Mucosa of descending colon (tissue), 3 donors: ENCODE measurements around the gene ZNF217. TPM values are rescaled to one million over a fixed set of nuclear protein-coding genes. Genes with fewer than 3 reads are reported as not detected.

Experiments used
- ATAC-seq: fragments of 200-7000 bp; cut with Tn5 transposase; one replicate; pipeline ENCODE4 v1.9.1; 2020; ENCODE audit warnings: mild to moderate bottlenecking, moderate library complexity
- DNase-seq, 3 donors: peaks; one replicate each; pipeline ENCODE4 v3.0.0-alpha.2; 2020
- H3K36me3 ChIP-seq: fragments of 200-600 bp; one replicate; pipeline ENCODE4 v1.8.0; 2021; ENCODE audit warnings: low read depth, mild to moderate bottlenecking
- H3K4me1 ChIP-seq: fragments of 200-600 bp; one replicate; pipeline ENCODE4 v1.8.0; 2021; ENCODE audit warnings: low read depth, mild to moderate bottlenecking
- H3K4me3 ChIP-seq: fragments of 200-600 bp; one replicate; pipeline ENCODE4 v1.8.0; 2021; ENCODE audit warnings: mild to moderate bottlenecking
- H3K9me3 ChIP-seq: fragments of 200-600 bp; one replicate; pipeline ENCODE4 v1.8.0; 2021; ENCODE audit warnings: mild to moderate bottlenecking
- intact Hi-C, 2 donors: fragments of 100-400 bp; cut with DNase I in 1 of 2; cut with micrococcal nuclease in 1 of 2; formaldehyde crosslinking; loops; one replicate each; pipeline versions ENCODE4 v1.11.0 to v1.11.1; 2022; cut with DNase I, micrococcal nuclease
- total RNA-seq, 3 donors: library from RNA; stranded (reverse); fragmentation: NEBNext Ultra II Directional in 2 of 3; extraction: Animal tissue kit (Norgen Biotek cat#: 25700) in 2 of 3; gene quantifications; one replicate each; pipeline versions ENCODE4 v1.2.1 to v1.2.4, GENCODE V29; 2021 to 2023
- TF ChIP-seq, protein P1 (sequence below): fragments of 200-600 bp; IDR thresholded peaks from one replicate; pipeline ENCODE4 v1.8.0; 2022; ENCODE audit warnings: antibody characterized with exemption, mild to moderate bottlenecking
- donor health status: DM: no; HTN: no; CAD: no; lungs with moderate emphysema.
- donor health status: DM: no; HTN: no; CAD: no.
- donor health status: DM: no; HTN: yes; CAD: no.

Gene ZNF217
- total RNA-seq, 3 donors from 2014 or later, result 38.9 to 79.8 (median 78.2) TPM

DNA sequence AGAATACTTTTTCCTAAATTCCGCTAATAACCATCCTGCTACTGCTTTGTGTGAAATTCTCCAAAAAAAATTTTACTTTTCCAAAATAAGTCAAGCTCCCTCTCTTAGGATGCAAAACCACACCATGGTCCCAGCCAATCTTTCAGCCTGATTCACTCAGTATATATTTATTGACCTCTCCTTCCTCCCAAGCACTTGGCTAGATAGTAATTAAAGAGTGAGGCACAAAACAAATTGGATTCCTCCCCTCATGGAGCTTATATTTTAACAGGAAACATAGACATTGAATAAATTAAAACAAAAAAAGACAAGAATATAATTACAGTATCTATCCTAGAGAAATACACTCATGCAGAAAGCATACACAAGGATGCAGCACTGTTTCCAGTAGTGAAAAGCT is 9.0 kb upstream of the ZNF217 start:
- intact Hi-C loops, result no loop called here
- no peaks in the 10 kb centered on the region for H3K4me1 ChIP-seq
- no peaks in the 10 kb centered on the region for H3K9me3 ChIP-seq
- TF ChIP-seq, protein P1, sequence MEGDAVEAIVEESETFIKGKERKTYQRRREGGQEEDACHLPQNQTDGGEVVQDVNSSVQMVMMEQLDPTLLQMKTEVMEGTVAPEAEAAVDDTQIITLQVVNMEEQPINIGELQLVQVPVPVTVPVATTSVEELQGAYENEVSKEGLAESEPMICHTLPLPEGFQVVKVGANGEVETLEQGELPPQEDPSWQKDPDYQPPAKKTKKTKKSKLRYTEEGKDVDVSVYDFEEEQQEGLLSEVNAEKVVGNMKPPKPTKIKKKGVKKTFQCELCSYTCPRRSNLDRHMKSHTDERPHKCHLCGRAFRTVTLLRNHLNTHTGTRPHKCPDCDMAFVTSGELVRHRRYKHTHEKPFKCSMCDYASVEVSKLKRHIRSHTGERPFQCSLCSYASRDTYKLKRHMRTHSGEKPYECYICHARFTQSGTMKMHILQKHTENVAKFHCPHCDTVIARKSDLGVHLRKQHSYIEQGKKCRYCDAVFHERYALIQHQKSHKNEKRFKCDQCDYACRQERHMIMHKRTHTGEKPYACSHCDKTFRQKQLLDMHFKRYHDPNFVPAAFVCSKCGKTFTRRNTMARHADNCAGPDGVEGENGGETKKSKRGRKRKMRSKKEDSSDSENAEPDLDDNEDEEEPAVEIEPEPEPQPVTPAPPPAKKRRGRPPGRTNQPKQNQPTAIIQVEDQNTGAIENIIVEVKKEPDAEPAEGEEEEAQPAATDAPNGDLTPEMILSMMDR, result no peak
- no peaks in the 10 kb centered on the region for H3K36me3 ChIP-seq
- DNase-seq (no peak), ATAC-seq (no peak)
- no peak overlapping the region for H3K4me3 ChIP-seq

DNA sequence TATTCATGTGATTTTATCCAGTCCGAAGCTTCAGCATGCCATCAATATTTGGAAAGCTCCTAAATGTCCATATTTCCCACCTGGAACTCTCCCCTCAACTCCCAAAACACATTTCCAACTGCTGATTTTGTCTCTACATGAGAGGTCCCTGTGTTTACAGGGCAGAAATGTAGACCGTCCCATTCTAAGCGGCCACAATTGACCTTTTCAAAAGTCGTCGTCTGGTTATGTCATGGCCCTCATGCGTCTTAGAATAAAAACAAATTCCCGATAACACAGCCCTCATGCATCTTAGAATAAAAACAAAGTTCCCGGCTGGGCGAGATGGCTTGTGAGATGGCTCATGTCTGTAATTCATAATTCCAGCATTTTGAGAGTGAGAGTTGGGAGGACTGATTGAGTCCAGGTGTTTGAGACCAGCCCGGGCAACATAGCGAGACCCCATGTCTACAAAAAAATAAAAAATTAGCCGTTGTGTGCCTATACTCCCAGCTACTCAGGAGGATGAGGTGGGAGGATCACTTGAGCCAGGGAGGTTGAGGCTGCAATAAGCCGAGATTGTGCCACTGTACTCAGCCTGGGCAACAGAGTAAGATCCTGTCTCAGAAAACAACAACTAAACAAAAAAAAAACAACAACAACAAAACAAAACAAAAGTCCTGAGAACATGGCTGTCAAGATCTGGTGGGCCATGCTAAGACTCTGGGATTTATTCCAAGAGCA is 6.4 kb upstream of the ZNF217 start:
- DNase-seq (peak in 1 of 3 donors; percentile 1), ATAC-seq (no peak)
- TF ChIP-seq, protein P1, result no peak
- Histone ChIP-seq H3K4me1 (no peaks in the 10 kb centered on the region), H3K9me3 (no peaks in the 10 kb centered on the region), H3K36me3 (no peaks in the 10 kb centered on the region), H3K4me3 (no peak overlapping the region)
- intact Hi-C loops, result no loop called here

GRCh38 chr20:53599378-53599777 is 5.7 kb upstream of the ZNF217 start:
- TF ChIP-seq, protein P1, result no peak
- DNase-seq, result peak in 1 of 3 donors; percentile 14
- H3K9me3 ChIP-seq, result no peaks in the 10 kb centered on the region
- ATAC-seq, result no peak
- H3K4me1 ChIP-seq, result no peaks in the 10 kb centered on the region
- H3K36me3 ChIP-seq, result no peaks in the 10 kb centered on the region
- no peak overlapping the region for H3K4me3 ChIP-seq
- intact Hi-C loops, result no loop called here

DNA sequence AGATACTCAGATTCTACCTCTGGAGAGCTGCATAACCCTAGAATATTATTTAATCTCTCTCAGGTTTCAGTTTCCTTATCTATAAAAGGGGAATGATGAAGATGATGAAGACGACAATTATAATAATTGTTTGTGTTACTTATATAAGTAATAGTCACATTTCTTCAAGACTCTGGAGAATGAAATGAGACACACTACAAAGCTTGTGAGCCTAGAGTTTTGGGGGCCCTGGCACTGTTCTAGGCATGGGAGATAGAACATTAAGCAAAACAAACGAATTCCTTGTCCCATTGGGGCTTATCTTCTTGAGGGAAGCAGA is 5.4 kb upstream of the ZNF217 start:
- DNase-seq, result no peak
- intact Hi-C loops, result no loop called here
- Histone ChIP-seq H3K4me3 (no peak overlapping the region), H3K4me1 (no peaks in the 10 kb centered on the region), H3K9me3 (no peaks in the 10 kb centered on the region), H3K36me3 (no peaks in the 10 kb centered on the region)
- TF ChIP-seq, protein P1, result no peak
- ATAC-seq, result no peak

DNA sequence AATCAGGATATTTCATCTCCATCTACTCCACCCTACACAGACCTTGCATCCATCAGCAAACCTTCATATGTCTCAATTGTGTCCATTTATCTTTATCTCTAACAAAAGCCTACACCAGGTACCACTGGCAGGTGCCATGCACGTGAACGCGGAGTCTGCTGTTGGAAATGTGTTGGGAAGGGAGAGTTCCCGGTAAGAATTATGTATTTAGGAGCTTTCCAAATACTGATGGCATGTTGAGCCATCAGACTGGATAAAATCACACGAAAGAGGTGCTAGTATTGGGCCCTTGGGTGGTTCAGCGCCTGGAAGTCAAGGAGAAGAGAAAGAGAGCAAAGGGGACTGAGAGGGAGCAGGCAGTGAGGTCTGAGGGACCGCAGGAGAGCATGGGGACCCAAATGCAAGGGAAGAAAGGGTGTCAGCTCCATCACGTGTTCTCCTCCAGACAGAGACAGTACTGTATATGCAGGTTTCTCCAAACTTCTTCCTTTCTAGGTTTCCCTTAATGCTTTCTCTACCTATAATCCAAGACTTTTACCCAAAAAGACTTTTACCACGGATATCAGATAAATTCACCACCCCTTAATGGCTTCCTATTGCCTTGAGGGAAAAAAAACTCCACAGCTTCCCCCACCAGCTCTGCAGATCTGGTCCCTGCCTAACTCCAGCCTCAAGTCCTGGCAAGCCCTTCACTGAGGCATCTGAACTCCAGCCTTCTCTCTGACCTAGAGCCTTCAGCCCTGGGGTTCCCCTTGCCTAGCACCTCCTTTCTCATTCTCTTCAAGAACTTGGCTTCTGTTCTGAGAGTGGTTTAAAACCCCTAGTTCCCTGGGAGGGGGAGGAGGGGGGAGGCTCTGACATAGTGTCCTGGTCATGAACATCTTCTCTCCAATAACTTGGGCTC is 4.8 kb upstream of the ZNF217 start:
- TF ChIP-seq, protein P1, result no peak

More for the DNA sequence above, 4.8 kb upstream of the ZNF217 start:
- intact Hi-C loops, result no loop called here
- ATAC-seq (no peak), DNase-seq (peak in 1 of 3 donors; percentile 11)
- H3K4me1 ChIP-seq, result no peaks in the 10 kb centered on the region
- H3K36me3 ChIP-seq, result no peaks in the 10 kb centered on the region
- H3K9me3 ChIP-seq, result no peaks in the 10 kb centered on the region
- H3K4me3 ChIP-seq, result no peak overlapping the region
